ENCODE results near the gene LMO2. TPM values are rescaled to one million over a fixed set of nuclear protein-coding genes. Genes with fewer than 3 reads are reported as not detected.

The LMO2 gene
- total RNA-seq, 2 donors from 2014 or later: 7.3 to 8.0 TPM

GRCh38 chr11:33892906-33893594, 1.2 kb upstream of the LMO2 start:
- Histone ChIP-seq H3K27ac (no peak overlapping the region), H3K9me3 (no peaks in the 10 kb centered on the region), H3K36me3 (replicated peaks in 1 of 2; ENCODE audit: insufficient read depth in 1 of 2, low read depth in 2 of 2) (no peaks in the 10 kb centered on the region), H3K4me1 (no peaks in the 10 kb centered on the region), H3K4me3 (no peak overlapping the region), H3K27me3 (no peaks in the 10 kb centered on the region)
- intact Hi-C loops (cut with DNase I): no loop called here
- no peak for DNase-seq
- no peak for ATAC-seq
- WGBS, 2 donors: 71 to 81% methylated on average over 11 of the region's 11 CpGs
- TF ChIP-seq POLR2A (IDR thresholded peaks at IDR 0.05): no peak
- TF ChIP-seq, protein P1, sequence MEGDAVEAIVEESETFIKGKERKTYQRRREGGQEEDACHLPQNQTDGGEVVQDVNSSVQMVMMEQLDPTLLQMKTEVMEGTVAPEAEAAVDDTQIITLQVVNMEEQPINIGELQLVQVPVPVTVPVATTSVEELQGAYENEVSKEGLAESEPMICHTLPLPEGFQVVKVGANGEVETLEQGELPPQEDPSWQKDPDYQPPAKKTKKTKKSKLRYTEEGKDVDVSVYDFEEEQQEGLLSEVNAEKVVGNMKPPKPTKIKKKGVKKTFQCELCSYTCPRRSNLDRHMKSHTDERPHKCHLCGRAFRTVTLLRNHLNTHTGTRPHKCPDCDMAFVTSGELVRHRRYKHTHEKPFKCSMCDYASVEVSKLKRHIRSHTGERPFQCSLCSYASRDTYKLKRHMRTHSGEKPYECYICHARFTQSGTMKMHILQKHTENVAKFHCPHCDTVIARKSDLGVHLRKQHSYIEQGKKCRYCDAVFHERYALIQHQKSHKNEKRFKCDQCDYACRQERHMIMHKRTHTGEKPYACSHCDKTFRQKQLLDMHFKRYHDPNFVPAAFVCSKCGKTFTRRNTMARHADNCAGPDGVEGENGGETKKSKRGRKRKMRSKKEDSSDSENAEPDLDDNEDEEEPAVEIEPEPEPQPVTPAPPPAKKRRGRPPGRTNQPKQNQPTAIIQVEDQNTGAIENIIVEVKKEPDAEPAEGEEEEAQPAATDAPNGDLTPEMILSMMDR (IDR thresholded peaks at IDR 0.05): no peak

DNA sequence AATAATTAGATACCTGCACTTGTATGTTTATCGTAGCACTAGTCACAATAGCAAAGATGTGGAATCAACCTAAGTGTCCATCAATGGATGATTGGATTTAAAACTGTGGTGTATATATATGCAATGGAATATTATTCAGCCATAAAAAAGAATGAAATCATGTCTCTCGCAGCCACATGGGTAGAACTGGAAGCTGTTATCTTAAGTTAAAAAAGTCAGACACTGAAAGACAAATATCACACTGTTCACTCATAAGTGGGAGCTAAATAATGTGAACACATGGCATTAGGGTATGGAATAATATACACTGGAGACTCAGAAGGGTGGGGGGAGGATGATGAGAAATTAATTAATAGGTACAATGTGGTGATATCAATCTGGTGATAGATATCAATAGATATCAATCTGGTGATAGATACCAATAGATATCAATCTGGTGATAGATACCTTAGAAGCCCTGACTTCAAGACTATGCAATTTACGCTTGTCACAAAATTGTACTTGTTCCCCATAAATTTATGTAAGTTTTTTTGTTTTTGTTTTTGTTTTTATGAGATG, 2.0 kb downstream of the LMO2 start:
- no peaks in the 10 kb centered on the region for H3K4me1 ChIP-seq
- 88 to 94% methylated on average over 3 of the region's 3 CpGs for WGBS, 2 donors
- TF ChIP-seq, protein P1 (IDR thresholded peaks at IDR 0.05): no peak
- no peak for TF ChIP-seq POLR2A (IDR thresholded peaks at IDR 0.05)
- ATAC-seq (no peak), DNase-seq (no peak)
- no peaks in the 10 kb centered on the region for H3K36me3 ChIP-seq (replicated peaks in 1 of 2; ENCODE audit: insufficient read depth in 1 of 2, low read depth in 2 of 2)
- H3K9me3 ChIP-seq: no peaks in the 10 kb centered on the region
- no peak overlapping the region for H3K4me3 ChIP-seq
- no peaks in the 10 kb centered on the region for H3K27me3 ChIP-seq
- H3K27ac ChIP-seq: no peak overlapping the region
- intact Hi-C loops (cut with DNase I): no loop called here

GRCh38 chr11:33889296-33889695, 2.6 kb downstream of the LMO2 start:
- no peaks in the 10 kb centered on the region for H3K9me3 ChIP-seq
- H3K4me3 ChIP-seq: no peak overlapping the region
- ATAC-seq (no peak), DNase-seq (no peak)
- 76 to 100% methylated on average over 2 to 6 of the region's 6 CpGs for WGBS, 2 donors
- intact Hi-C loops (cut with DNase I): no loop called here
- no peaks in the 10 kb centered on the region for H3K27me3 ChIP-seq
- no peak overlapping the region for H3K27ac ChIP-seq
- no peaks in the 10 kb centered on the region for H3K4me1 ChIP-seq
- no peaks in the 10 kb centered on the region for H3K36me3 ChIP-seq (replicated peaks in 1 of 2; ENCODE audit: insufficient read depth in 1 of 2, low read depth in 2 of 2)
- no peak for TF ChIP-seq POLR2A (IDR thresholded peaks at IDR 0.05)
- TF ChIP-seq, protein P1 (IDR thresholded peaks at IDR 0.05): no peak

- no peaks in the 10 kb centered on the region for H3K36me3 ChIP-seq (replicated peaks in 1 of 2; ENCODE audit: insufficient read depth in 1 of 2, low read depth in 2 of 2)
- WGBS, 2 donors: 84 to 85% methylated on average over 5 of the region's 5 CpGs
- no peaks in the 10 kb centered on the region for H3K9me3 ChIP-seq
- H3K4me3 ChIP-seq: no peak overlapping the region
- DNase-seq: no peak
- no peak overlapping the region for H3K27ac ChIP-seq
- H3K4me1 ChIP-seq: no peaks in the 10 kb centered on the region
- intact Hi-C loops (cut with DNase I): no loop called here
- no peak for TF ChIP-seq POLR2A (IDR thresholded peaks at IDR 0.05)
- TF ChIP-seq, protein P1 (IDR thresholded peaks at IDR 0.05): no peak
- no peak for ATAC-seq
- H3K27me3 ChIP-seq: no peaks in the 10 kb centered on the region
Observed at GRCh38 chr11:33887886-33888285, 4.0 kb downstream of the LMO2 start.
